NOMO-1 treated with dmso at 0.1 percent for 144 hours (cell line): ENCODE data around the gene HTN3.
"Not testable (repeated sequence)": the region's sequence is repeated elsewhere in the genome, so short reads cannot be mapped to it uniquely, and the experiment has no call there.

Experiments
- DNase-seq: peaks from one replicate; lab custom pipeline; 2025; ENCODE audit not compliant: unreplicated experiment; lab: John Stamatoyannopoulos, UW

Gene HTN3

DNA sequence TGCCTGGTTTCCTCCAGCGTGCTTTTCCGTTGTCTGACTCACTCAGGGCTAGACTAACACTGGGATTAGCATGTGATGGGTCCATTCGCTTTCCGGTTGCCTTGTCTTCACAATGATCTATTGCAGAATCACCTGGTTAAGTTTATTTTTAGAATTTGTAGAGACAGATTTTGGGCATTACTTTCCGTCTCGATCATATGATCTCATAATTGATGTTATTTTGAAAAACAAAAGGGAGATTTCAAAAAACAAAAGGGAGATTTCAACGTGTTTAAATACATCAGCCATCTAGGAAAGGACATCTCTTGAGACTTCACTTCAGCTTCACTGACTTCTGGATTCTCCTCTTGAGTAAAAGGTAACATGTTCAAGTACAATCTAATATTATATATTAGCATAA, at the start of gene HTN3:
Gene HTN3 (plus strand): TSS at position 301 of the 400 bp plus-strand sequence. CDS start 2,282 bp downstream, outside the sequence.
- DNase-seq = not testable (repeated sequence)

DNA sequence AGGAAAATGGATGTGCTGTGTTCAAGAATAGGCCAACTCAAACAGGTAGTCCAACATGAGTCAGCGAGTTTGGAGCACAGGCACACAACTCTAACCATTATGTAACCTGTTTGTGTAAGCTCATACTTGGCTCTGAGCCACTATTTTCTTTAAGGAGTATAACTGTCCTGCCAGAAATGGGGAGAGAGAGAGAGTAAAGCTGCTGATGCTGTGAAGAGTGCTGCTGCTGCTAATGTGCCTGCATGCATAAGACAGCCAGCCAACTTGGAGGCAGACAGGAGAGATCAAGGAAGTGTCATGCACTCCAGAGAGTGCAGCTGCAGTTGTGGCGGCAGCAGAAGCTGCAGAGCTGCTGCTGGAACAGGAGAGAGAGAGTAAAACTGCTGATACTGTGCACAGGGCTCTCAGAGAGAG, 44.2 kb upstream of the HTN3 start:
- DNase-seq = no peak

DNA sequence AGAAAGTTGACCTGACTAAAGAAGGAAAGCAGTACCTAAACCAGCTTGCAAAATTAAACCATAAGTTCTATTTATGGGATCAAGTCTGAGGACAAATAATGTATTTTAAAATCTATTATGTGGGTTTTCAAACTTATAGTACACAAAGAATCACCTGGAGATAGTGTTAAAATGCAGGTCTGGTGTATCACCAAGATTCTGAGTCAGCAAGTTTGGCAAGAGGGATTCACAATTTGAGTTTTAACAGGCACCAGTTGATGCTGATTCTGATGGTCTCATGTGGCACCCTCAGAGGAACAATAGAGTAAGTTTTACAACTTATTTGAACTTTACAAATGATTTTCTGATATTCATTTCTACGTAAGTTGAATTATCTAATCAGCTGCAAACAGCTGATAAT, 41.6 kb upstream of the HTN3 start:
- DNase-seq = no peak

DNA sequence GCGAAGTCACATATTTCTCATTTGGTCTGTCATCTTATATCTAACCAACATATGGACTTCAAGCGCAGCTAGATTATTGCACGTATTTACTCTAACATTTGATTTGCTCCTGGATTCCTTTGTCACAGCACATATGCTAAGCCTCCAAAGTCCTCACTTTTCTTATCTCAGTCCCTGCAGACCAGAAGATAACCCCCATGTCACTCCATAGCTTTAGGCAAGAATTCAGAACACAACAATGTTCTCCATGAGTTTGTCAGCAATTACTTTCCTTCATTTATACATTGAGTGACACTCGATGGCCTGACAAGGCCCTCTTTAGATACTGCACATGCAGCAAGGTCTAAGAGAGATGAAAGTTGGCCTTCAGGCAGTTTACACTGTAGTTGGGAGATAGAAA, 37.2 kb upstream of the HTN3 start:
- DNase-seq = no peak

DNA sequence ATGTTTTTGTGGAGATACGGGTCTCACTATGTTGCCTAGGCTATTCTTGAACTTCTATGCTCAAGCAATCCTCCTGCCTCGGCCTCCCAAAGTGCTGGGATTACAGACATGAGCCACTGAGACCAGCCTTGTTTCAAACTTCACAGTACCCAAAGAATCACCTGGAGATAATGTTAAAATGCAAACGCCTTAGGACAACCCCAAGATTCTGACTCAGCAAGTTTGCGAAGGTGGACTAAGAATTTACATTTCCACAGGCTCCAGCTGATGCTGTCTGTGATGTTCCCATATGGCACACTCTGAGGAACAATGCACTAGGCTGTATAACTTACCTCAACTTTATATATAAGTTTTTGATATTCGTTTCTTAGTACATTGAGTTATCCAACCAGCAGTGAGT, 33.5 kb upstream of the HTN3 start:
- no peak for DNase-seq

DNA sequence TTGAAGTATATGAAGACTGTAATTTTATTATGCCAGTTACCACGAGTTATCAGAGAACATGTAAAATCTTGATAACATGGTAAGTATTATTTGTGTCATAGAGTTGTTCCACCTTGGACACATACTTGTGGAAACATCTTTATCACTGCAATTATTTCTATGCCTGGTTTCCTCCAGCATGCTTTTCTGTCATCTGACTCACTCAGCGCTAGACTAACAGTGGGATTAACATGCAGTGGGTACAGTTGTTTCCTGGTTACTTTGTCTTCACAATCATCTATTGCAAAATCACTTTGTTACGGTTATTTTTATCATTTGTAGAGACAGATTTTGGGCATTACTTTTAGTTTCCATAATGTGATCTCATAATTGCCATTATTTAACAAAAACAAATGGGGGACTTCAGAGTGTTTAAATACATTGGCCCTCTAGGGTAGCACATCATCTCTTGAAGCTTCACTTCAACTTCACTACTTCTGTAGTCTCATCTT, 32.7 kb upstream of the HTN3 start, which contains the start of gene STATH:
Gene STATH (plus strand): TSS at position 441 of the 491 bp plus-strand sequence. CDS start 2,472 bp downstream, outside the sequence.
- no peak for DNase-seq

DNA sequence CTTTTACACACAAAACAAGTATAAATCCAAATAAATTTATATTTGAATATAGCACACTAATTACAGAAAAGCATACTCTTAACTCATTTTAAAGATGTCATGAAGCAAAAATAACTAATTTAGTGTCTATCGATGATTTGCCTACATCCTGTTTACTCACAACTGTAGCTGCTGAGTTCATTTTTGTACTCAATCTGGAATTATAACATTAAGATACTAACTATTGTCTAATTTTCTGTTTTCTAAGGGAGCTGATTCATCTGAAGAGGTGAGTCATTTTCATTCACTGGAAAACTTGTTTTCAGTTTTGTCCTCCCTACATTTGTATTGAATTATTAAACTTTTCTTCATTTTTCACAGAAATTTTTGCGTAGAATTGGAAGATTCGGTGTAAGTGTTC, 28.8 kb upstream of the HTN3 start:
- no peak for DNase-seq

DNA sequence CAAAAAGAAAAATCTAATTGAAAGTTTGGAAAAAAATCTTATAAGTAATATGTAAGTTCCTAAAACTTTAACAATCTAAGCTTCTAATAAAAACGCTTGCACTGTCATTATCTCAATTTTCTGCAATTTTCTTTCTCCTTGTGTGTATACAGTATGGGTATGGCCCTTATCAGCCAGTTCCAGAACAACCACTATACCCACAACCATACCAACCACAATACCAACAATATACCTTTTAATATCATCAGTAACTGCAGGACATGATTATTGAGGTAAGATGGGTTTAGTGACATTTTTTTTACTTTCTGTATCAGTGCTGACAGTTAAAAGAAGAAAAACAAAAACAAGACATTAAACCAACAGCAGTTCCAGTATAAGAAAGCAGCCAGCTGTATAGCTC, 27.5 kb upstream of the HTN3 start:
- DNase-seq = no peak

DNA sequence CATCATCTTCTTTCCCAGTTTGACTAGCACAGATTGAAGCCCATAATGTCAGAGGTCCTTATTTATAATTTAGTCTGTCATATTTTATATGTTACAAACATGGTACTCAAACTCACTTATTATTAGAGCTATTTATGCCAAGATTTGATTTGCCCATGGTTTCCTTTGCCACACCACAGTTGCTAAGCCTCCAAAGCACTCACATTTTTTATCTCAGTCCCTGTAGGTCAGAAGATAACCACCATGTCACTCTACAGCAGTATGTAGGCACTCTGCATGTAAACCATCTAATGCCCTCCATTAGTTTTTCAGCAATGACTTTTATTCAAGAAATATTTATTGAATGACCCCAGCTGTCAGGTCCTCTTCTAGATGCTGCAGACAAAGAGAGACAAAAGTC, 25.8 kb upstream of the HTN3 start:
- DNase-seq = no peak

DNA sequence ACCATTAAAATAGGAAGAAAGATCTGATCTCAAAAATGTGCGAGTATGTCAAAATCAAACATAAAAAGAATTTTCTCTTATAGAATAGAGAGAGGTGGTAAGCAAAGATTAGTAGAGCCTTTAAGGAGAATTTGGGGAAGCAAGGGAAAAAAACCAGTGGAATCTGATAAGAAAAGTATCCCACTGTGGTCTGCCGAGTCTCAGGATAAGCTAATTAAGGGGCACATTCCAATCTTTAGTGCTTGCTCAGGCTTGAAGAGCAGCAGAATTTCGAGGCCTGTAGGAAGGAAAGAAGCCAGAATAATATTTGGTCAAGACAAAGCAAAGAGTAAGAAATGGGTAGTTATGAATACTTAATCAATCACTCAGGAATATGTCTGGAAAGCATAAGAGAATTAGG, 19.5 kb upstream of the HTN3 start:
- no peak for DNase-seq

DNA sequence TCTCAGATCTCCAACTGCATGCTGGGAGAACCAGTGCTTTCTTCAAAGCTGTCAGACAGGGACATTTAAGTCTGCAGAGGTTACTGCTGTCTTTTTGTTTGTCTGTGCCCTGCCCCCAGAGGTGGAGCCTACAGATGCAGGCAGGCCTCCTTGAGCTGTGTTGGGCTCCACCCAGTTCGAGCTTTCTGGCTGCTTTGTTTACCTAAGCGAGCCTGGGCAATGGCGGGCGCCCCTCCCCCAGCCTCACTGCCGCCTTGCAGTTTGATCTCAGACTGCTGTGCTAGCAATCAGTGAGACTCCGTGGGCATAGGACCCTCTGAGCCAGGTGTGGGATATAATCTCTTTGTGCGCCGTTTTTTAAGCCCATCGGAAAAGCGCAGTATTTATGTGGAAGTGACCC, 9.3 kb upstream of the HTN3 start:
- not testable (repeated sequence) for DNase-seq

DNA sequence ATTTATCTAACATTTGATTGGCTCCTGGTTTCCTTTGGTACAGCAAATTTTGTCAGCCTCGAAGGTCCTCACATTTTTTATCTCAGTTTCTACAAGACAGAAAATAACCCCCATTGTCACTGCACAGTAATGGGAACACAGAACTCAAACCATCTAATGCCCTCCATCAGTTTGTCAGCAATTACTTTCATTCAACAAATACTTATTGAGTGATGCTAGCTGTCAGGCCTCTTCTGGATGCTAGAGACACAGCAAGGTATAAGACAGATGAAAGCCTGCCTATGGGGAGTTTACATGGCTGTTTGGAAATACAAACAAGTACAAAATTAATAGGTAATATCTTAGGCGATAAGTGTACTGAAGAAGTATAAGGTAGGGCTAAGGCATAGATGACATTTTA, 5.0 kb upstream of the HTN3 start:
- no peak for DNase-seq

DNA sequence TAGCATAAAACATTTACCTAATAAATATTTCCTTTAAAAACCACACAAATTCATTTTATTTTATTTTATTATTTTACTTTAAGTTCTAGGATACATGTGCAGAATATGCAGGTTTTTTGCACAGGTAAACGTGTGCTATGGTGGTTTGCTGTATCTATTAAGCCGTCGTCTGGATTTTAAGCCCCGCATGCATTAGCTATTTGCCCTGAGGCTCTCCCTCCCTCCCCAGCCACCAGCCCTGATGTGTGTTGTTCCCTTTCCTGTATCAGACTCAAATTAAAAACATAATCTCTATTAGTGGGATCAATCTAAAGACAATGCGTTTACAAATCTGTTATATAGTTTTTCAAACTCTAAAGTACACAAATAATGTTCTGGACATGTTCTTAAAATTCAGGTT, 1.2 kb upstream of the HTN3 start:
- DNase-seq = no peak

DNA sequence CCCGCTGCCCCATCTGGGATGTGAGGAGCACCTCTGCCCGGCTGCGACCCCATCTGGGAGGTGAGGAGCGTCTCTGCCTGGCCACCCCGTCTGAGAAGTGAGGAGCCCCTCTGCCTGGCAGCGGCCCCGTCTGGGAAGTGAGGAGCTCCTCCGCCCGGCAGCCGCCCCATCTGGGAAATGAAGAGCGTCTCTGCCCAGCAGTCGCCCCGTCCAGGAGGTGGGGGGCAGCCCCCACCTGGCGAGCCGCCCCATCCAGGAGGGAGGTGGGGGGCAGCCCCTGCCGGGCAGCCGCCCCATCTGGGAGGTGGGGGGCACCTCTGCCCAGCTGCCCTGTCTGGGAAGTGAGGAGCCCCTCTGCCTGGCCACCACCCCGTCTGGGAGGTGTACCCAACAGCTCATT, 9.3 kb downstream of the HTN3 start:
- not testable (repeated sequence) for DNase-seq

DNA sequence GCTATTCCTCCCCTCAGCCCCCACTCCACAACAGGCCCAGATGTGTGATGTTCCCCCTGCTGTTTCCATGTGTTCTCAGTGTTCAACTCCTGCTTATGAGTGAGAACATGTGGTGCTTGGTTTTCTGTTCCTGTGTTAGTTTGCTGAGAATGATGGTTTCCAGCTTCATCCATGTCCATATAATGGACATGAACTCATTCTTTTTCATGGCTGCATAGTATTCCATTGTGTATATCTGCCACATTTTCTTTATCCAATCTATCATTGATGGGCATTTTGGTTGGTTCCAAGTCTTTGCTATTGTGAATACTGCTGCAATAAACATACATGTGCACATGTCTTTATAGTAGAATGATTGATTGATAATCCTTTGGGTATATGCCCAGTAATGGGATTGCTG, 11.7 kb downstream of the HTN3 start:
- not testable (repeated sequence) for DNase-seq

DNA sequence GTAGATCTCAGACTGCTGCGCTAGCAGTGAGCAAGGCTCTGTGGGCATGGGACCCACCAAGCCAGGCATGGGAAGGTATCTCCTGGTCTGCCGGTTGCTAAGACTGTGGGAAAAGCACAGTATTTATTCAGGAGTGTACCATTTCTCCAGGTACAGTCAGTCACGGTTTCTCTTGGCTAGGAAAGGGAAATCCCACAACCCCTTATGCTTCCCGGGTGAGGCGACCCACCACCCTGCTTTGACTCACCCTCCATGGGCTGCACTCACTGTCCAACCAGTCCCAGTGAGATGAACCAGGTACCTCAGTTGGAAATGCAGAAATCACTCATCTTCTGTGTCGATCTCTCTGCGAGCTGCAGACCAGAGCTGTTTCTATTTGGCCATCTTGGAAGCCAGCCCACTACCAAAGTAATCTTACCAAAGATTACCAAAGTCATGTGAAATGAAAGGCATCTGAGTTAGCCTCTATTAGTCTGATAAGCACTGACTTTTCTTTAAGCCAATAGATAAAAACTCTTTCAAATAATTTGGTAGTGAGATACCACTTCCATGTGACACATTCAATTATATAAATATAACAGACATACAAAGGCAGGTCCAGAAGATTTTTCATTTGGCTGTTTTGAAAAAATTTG, 13.5 kb downstream of the HTN3 start:
- no peak for DNase-seq

DNA sequence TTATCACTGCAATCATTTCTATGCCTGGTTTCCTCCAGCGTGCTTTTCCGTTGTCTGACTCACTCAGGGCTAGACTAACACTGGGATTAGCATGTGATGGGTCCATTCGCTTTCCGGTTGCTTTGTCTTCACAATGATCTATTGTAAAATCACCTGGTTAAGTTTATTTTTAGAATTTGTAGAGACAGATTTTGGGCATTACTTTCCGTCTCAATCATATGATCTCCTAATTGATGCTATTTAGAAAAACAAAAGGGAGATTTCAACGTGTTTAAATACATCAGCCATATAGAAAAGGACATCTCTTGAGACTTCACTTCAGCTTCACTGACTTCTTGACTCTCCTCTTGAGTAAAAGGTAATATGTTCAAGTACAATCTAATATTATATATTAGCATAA, 21.9 kb downstream of the HTN3 start, which contains the start of gene HTN1:
Gene HTN1 (plus strand): TSS at position 301 of the 400 bp plus-strand sequence. CDS start 2,639 bp downstream, outside the sequence.
- not testable (repeated sequence) for DNase-seq

DNA sequence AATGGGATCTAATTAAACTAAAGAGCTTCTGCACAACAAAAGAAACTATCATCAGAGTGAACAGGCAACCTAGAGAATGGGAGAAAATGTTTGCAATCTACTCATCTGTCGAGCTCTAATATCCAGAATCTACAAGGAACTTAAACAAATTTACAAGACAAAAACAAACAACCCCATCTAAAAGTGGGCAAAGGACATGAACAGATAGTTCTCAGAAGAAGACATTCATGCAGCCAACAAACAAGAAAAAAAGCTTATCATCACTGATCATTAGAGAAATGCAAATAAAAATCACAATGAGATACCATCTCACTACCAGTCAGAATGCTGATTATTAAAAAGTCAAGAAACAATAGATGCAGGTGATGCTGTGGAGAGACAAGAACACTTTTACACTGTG, 28.3 kb downstream of the HTN3 start:
- not testable (repeated sequence) for DNase-seq

DNA sequence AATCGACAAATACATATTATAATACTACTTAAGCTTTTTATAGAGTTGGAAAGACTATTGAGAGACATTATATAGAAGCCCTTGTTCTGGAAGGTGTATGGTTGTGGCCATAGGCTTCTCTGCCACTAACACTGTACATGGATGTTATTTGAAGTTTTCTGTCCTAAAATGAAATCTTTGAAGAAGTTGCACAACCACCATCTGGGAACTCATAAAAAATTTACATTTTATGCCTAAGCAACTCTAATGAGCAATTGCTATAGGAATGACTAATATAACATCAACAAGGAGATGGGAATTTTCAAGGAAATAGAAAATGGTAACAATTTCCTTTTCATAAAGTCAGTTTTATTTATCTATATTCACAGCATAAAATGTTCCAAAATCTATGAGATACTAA, 29.4 kb downstream of the HTN3 start:
- no peak for DNase-seq

DNA sequence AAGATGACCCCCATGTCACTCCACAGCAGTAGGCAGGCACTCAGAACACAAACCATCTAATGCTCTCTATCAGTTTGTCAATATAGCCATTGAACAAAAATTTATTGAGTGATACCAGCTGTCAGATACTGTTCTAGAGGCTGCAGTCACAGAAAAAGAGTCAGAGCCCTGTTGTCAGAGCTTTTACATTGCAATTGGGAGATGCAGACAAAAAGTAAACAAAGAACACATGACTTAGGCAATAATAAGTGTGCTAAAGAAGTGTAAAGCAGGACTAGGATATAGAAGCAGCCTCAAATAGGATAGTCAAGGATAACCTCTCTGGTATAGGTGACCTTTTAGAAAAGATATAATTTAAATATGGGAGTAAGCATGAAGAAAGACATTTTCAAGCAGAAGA, 30.9 kb downstream of the HTN3 start:
- no peak for DNase-seq

DNA sequence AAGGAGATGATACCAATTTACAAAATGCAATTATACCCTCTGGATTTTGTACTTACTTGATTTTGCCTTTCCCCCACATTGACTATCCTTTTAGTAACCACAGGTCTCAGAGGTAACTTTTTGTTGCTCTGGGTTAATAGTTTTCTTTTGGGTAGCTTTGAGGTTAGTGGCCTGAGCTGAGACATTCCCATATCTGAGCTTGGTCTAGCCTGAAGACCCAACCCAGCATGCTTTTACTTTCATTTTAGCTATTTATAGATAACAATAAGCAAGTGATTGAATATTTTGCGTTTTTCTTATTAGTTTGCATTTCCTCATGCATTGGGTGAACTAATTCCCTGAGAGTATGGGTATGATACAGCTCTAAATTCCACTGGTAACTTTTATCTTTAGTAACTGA, 33.7 kb downstream of the HTN3 start:
- DNase-seq = no peak

DNA sequence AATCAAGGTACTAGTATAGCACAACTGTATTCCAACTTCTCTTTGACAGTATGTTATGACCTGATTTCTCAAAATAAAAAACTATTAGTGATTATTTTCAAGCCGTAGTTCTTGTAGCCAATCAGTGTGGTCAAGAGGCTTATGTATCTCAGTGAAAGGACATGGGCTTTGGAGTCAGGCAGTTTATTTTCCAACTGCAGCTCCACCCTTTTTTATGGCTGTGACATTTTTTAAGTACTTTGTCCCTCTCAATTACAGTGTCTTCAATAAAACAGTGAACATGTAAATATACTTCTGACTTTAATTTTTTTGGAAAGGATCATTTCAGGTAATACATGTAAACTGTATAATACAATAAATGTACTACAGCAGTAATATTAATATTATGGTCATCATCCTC, 51.9 kb downstream of the HTN3 start:
- DNase-seq = no peak
